ENCODE results near the gene SDK2.

The SDK2 gene

DNA sequence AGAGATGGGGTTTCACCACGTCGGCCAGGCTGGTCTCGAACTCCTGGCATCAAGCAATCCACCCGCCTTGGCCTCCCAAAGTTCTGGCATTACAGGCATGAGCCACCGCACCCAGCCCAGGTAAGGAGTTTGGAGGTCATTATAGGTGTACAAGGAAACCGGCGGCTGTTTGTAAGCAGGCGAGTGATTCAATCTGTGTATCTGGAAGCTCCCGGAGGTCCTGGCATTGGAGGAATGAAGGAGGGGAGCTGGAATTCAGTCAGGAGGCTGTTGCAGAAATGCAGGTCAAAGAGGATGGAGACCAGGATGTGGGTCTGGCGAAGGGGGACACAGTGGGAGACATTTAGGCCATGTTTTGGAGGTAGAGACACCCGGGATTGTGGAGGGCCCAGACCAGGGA lies 351.2 kb downstream of the SDK2 start:
- no peaks in the 10 kb centered on the region for H3K27me3 ChIP-seq (ENCODE audit: control insufficient read depth, insufficient read depth, low read length)
- H3K36me3 ChIP-seq (ENCODE audit: control insufficient read depth, insufficient read depth, low read length), result no peaks in the 10 kb centered on the region
- H3K4me1 ChIP-seq (ENCODE audit: control insufficient read depth, insufficient read depth, low read length), result peaks cover 75% of the 10 kb centered on the region
- peak overlapping the region; percentile 61 for H3K9ac ChIP-seq (ENCODE audit: low read length)
- H3K9me3 ChIP-seq (ENCODE audit: control insufficient read depth, low read length), result no peaks in the 10 kb centered on the region
- H3K4me3 ChIP-seq (ENCODE audit: low read length), result no peak overlapping the region

DNA sequence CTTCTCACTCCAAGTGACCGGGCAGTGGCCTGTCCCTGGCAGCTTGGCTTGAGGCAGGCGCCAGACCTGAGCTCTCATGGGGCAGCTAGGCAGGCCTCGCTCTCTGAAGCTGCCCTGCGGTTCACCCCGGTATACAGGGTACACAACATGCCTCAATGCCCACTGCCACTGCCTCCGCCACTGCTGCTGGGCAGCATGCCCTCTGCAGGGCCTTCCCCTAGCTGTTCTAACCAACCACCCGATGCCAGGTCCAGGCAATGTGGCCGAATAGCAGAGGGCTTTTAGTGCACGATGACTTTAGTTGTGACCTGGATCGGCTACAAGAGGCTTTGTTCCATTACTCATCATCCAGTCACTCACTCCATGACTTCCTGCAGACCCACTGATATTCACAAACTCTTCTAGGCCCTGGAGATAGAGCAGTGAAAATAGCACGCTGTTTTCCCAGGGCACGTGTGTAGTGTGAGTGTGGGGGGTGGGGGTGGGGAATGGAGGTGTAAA lies 352.2 kb downstream of the SDK2 start:
- H3K36me3 ChIP-seq (ENCODE audit: control insufficient read depth, insufficient read depth, low read length), result no peaks in the 10 kb centered on the region
- H3K9me3 ChIP-seq (ENCODE audit: control insufficient read depth, low read length), result no peaks in the 10 kb centered on the region
- peak overlapping the region; percentile 61 for H3K9ac ChIP-seq (ENCODE audit: low read length)
- H3K4me1 ChIP-seq (ENCODE audit: control insufficient read depth, insufficient read depth, low read length), result peaks cover 84% of the 10 kb centered on the region
- peak overlapping the region; percentile 17 for H3K4me3 ChIP-seq (ENCODE audit: low read length)
- no peaks in the 10 kb centered on the region for H3K27me3 ChIP-seq (ENCODE audit: control insufficient read depth, insufficient read depth, low read length)

DNA sequence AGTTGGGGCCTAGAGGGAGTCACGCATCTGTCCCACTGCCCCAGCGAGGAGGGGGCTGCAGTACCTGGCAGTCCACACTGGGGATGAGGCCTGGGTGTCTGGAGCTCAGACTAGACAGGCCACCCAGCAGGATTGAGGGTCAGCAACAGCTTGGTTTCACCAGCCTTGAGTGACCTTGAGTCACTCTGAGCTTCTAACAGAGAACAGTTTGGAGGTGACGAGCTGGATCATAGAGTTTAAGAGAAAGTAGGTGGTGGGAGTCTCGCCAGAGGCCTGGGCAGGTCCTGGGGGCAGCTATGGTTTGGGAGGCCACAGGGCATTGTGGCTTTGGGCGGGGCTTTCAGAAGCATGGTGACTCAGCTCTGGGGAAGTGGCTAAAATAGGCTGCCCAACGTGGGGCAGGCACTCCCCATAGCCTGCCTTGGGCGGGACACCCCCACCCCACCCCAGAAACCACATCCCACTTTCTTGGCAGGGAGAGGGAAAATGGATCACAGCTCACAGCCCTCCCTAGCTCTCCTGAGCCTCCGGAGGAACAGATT lies 352.9 kb downstream of the SDK2 start:
- peak overlapping the region; percentile 61 for H3K9ac ChIP-seq (ENCODE audit: low read length)
- peaks cover 90% of the 10 kb centered on the region for H3K4me1 ChIP-seq (ENCODE audit: control insufficient read depth, insufficient read depth, low read length)
- no peaks in the 10 kb centered on the region for H3K9me3 ChIP-seq (ENCODE audit: control insufficient read depth, low read length)
- H3K36me3 ChIP-seq (ENCODE audit: control insufficient read depth, insufficient read depth, low read length), result peaks cover 6% of the 10 kb centered on the region
- H3K27me3 ChIP-seq (ENCODE audit: control insufficient read depth, insufficient read depth, low read length), result no peaks in the 10 kb centered on the region
- peak overlapping the region; percentile 17 for H3K4me3 ChIP-seq (ENCODE audit: low read length)

GRCh38 chr17:73290399-73291259 lies 353.6 kb downstream of the SDK2 start:
- H3K4me1 ChIP-seq (ENCODE audit: control insufficient read depth, insufficient read depth, low read length), result peaks cover 90% of the 10 kb centered on the region
- H3K4me3 ChIP-seq (ENCODE audit: low read length), result no peak overlapping the region
- peaks cover 6% of the 10 kb centered on the region for H3K36me3 ChIP-seq (ENCODE audit: control insufficient read depth, insufficient read depth, low read length)
- no peaks in the 10 kb centered on the region for H3K27me3 ChIP-seq (ENCODE audit: control insufficient read depth, insufficient read depth, low read length)
- H3K9me3 ChIP-seq (ENCODE audit: control insufficient read depth, low read length), result no peaks in the 10 kb centered on the region
- H3K9ac ChIP-seq (ENCODE audit: low read length), result peak overlapping the region; percentile 61

DNA sequence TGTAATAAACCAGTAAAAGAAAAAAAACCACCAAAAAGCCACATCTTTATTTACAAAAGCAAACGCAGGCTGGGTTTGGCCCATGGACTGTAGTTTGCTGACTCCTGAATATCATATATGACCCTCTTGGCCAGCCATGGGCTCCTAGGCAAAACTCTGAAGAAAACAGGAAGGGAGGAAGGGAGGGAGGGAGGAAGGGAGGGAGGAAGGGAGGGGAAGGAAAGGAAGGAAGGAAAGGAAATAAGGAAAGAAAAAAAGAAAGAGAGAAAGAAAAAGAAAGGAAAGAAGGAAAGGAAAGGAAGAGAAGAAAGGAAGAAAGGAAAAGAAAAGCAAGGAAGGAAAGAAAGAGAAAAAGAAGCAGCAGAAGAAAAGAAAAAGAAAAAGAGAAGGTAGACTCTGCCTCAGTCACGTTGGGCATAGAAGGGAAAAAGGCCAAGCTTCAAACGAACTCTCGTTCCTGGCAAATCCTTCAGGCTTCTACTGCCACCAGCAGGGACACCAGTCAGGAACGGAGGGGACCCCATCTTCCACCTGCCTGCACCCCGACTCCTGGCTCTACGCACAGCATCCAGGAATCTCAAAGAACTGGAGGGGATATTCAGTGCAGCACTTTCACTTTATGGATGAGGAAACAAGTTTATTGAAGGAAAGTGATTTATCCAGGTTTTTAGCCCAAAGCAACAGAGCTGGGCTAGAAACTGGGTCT lies 354.5 kb downstream of the SDK2 start:
- Histone ChIP-seq H3K9ac (ENCODE audit: low read length) (no peak overlapping the region), H3K27me3 (ENCODE audit: control insufficient read depth, insufficient read depth, low read length) (no peaks in the 10 kb centered on the region), H3K4me3 (ENCODE audit: low read length) (no peak overlapping the region), H3K4me1 (ENCODE audit: control insufficient read depth, insufficient read depth, low read length) (peaks cover 82% of the 10 kb centered on the region), H3K9me3 (ENCODE audit: control insufficient read depth, low read length) (no peaks in the 10 kb centered on the region), H3K36me3 (ENCODE audit: control insufficient read depth, insufficient read depth, low read length) (peaks cover 13% of the 10 kb centered on the region)

DNA sequence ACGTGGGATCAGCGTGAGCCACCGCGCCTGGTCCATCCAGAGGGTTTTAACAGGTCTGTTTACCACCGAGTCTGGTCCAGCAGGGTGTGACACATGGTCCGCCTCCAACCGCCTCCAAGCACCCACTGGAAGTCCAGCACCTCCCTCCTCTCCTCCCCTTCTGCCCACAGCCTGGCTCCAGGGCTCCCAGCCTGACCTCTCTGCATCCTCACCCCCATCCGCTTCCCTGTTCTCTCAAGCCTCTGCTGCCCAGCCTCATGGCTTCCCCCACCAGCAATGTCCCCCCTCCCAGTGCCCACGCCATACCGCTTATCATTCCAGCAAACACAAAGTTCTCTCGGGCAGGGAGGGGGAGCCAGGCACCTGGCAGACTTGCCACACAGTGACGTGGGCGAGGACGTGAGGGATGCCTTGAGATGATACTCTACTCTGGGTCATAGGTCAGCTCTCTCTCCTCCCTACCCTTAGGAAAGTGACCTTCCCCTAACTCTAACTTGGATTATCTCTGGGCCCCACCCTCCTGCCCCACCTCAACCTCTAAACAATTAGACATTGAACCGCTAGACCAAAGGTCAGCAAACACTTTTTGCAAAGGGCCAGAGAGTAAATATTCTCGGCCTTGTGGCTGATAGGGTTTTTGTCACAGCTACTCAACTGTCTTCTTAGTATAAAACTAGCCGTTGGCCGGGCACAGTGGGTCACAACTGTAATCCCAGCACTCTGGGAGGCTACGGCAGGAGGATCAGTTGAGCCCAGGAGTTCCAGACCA lies 355.5 kb downstream of the SDK2 start:
- no peaks in the 10 kb centered on the region for H3K27me3 ChIP-seq (ENCODE audit: control insufficient read depth, insufficient read depth, low read length)
- H3K4me1 ChIP-seq (ENCODE audit: control insufficient read depth, insufficient read depth, low read length), result peaks cover 74% of the 10 kb centered on the region
- no peak overlapping the region for H3K4me3 ChIP-seq (ENCODE audit: low read length)
- no peak overlapping the region for H3K9ac ChIP-seq (ENCODE audit: low read length)
- no peaks in the 10 kb centered on the region for H3K9me3 ChIP-seq (ENCODE audit: control insufficient read depth, low read length)
- peaks cover 13% of the 10 kb centered on the region for H3K36me3 ChIP-seq (ENCODE audit: control insufficient read depth, insufficient read depth, low read length)

DNA sequence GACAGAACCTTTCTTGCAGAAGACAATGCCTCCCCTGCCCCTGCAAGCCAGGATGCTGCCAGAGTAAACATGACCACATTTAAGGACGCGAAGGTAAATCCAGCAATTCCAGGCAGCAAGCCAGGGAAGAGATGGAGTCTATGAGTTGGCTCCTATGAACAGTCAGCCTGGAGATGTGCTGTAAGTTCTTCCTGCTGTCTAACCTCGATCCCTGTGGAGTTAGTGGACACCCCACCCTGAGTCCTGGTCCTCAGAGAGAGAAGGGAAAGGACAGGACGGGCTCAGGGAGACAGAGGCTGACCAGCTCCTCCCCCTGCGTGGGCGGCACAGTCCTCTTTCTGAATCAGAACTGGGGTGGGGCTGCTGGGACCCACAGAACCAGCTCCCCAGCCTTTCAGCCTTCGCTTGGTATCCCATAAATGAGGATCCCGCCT lies 357.4 kb downstream of the SDK2 start:
- Histone ChIP-seq H3K27me3 (ENCODE audit: control insufficient read depth, insufficient read depth, low read length) (no peaks in the 10 kb centered on the region), H3K36me3 (ENCODE audit: control insufficient read depth, insufficient read depth, low read length) (peaks cover 13% of the 10 kb centered on the region), H3K4me1 (ENCODE audit: control insufficient read depth, insufficient read depth, low read length) (peaks cover 57% of the 10 kb centered on the region), H3K9ac (ENCODE audit: low read length) (no peak overlapping the region), H3K4me3 (ENCODE audit: low read length) (no peak overlapping the region), H3K9me3 (ENCODE audit: control insufficient read depth, low read length) (no peaks in the 10 kb centered on the region)

GRCh38 chr17:73285916-73286862 lies 358.1 kb downstream of the SDK2 start:
- no peaks in the 10 kb centered on the region for H3K9me3 ChIP-seq (ENCODE audit: control insufficient read depth, low read length)
- H3K4me3 ChIP-seq (ENCODE audit: low read length), result no peak overlapping the region
- H3K9ac ChIP-seq (ENCODE audit: low read length), result no peak overlapping the region
- no peaks in the 10 kb centered on the region for H3K27me3 ChIP-seq (ENCODE audit: control insufficient read depth, insufficient read depth, low read length)
- peaks cover 13% of the 10 kb centered on the region for H3K36me3 ChIP-seq (ENCODE audit: control insufficient read depth, insufficient read depth, low read length)
- H3K4me1 ChIP-seq (ENCODE audit: control insufficient read depth, insufficient read depth, low read length), result peaks cover 51% of the 10 kb centered on the region

- peaks cover 13% of the 10 kb centered on the region for H3K36me3 ChIP-seq (ENCODE audit: control insufficient read depth, insufficient read depth, low read length)
- H3K4me1 ChIP-seq (ENCODE audit: control insufficient read depth, insufficient read depth, low read length), result peaks cover 44% of the 10 kb centered on the region
- no peaks in the 10 kb centered on the region for H3K9me3 ChIP-seq (ENCODE audit: control insufficient read depth, low read length)
- H3K9ac ChIP-seq (ENCODE audit: low read length), result no peak overlapping the region
- H3K4me3 ChIP-seq (ENCODE audit: low read length), result no peak overlapping the region
- no peaks in the 10 kb centered on the region for H3K27me3 ChIP-seq (ENCODE audit: control insufficient read depth, insufficient read depth, low read length)
Observed at GRCh38 chr17:73285603-73285908, 358.7 kb downstream of the SDK2 start.

- Histone ChIP-seq H3K9ac (ENCODE audit: low read length) (no peak overlapping the region), H3K9me3 (ENCODE audit: control insufficient read depth, low read length) (no peaks in the 10 kb centered on the region), H3K4me1 (ENCODE audit: control insufficient read depth, insufficient read depth, low read length) (peaks cover 41% of the 10 kb centered on the region), H3K4me3 (ENCODE audit: low read length) (no peak overlapping the region), H3K27me3 (ENCODE audit: control insufficient read depth, insufficient read depth, low read length) (no peaks in the 10 kb centered on the region), H3K36me3 (ENCODE audit: control insufficient read depth, insufficient read depth, low read length) (peaks cover 13% of the 10 kb centered on the region)
Observed at GRCh38 chr17:73284906-73285602, 359.2 kb downstream of the SDK2 start.

Measured in mucosa of stomach (tissue), 1 donor.